Smooth muscle cell (in vitro differentiated cells): ENCODE results near the gene PTPRT. TPM values are rescaled to one million over a fixed set of nuclear protein-coding genes. Genes with fewer than 3 reads are reported as not detected.

Experiments
- DNase-seq: peaks from one replicate; lab custom pipeline; 2025; ENCODE audit not compliant: unreplicated experiment; lab: John Stamatoyannopoulos, UW
- H2AFZ ChIP-seq: fragments of 200-600 bp; sonication (generic); 2 replicates; pipeline ENCODE4 v1.6.0; 2016; ENCODE audit warnings: antibody characterized with exemption, low read depth, mild to moderate bottlenecking
- H3F3A ChIP-seq: fragments of 200-600 bp; sonication (generic); 2 replicates; pipeline ENCODE4 v1.6.0; 2017; ENCODE audit warnings: antibody characterized with exemption, low read depth
- H3K27ac ChIP-seq: fragments of 200-600 bp; sonication (generic); 2 replicates; pipeline ENCODE4 v1.5.1; 2016; ENCODE audit warnings: low read depth, mild to moderate bottlenecking
- H3K27me3 ChIP-seq: fragments of 200-600 bp; sonication (generic); 2 replicates; pipeline ENCODE4 v1.6.1; 2016; ENCODE audit warnings: low read depth, mild to moderate bottlenecking
- H3K36me3 ChIP-seq: fragments of 200-600 bp; sonication (generic); 2 replicates; pipeline ENCODE4 v1.5.1; 2016; ENCODE audit warnings: low read depth
- H3K4me1 ChIP-seq: fragments of 200-600 bp; sonication (generic); 2 replicates; pipeline ENCODE4 v1.5.1; 2016; ENCODE audit warnings: low read depth
- H3K4me2 ChIP-seq: fragments of 200-600 bp; sonication (generic); 2 replicates; pipeline ENCODE4 v1.6.0; 2016; ENCODE audit warnings: mild to moderate bottlenecking
- H3K4me3 ChIP-seq: fragments of 200-600 bp; sonication (generic); 2 replicates; pipeline ENCODE4 v1.5.1; 2016; ENCODE audit warnings: mild to moderate bottlenecking
- H3K79me2 ChIP-seq: fragments of 200-600 bp; sonication (generic); 2 replicates; pipeline ENCODE4 v1.6.0; 2016; ENCODE audit warnings: low read depth, mild to moderate bottlenecking
- H3K9ac ChIP-seq: fragments of 200-600 bp; sonication (generic); 2 replicates; pipeline ENCODE4 v1.6.0; 2016; ENCODE audit warnings: low read depth
- H3K9me3 ChIP-seq: fragments of 200-600 bp; sonication (generic); replicated peaks from 2 replicates; pipeline ENCODE4 v1.5.1; 2016; ENCODE audit warnings: low read depth
- H4K20me1 ChIP-seq: fragments of 200-600 bp; sonication (generic); 2 replicates; pipeline ENCODE4 v1.6.0; 2016; ENCODE audit warnings: low read depth
- WGBS: methylation state at CpG from one replicate; pipeline ENCODE4 v1.1.7; 2016; ENCODE audit warnings: low lambda C conversion rate; 5-methylcytosine and 5-hydroxymethylcytosine counted together
- polyA plus RNA-seq: library from polyadenylated mRNA; unstranded; fragments of >200 nt; fragmentation: Nextera tagmentation; extraction: Ambion mirVana; gene quantifications from 2 replicates; pipeline ENCODE4 v1.2.1, GENCODE V29; 2016
- total RNA-seq: library from RNA; depleted of rRNA; stranded (reverse); fragments of >200 nt; gene quantifications from 2 replicates; pipeline ENCODE4 v1.2.3, GENCODE V29; 2014
- TF ChIP-seq, protein P1 (sequence below): fragments of 200-600 bp; sonication (generic); IDR thresholded peaks from 2 replicates; pipeline ENCODE4 v1.5.1; 2017; ENCODE audit warnings: borderline replicate concordance, mild to moderate bottlenecking, antibody characterized with exemption; ENCODE audit not compliant: insufficient read depth, poor library complexity, severe bottlenecking

The PTPRT gene
- total and polyA plus RNA-seq, 2 experiments from 2014 or later = 0.99 to 2.1 TPM

DNA sequence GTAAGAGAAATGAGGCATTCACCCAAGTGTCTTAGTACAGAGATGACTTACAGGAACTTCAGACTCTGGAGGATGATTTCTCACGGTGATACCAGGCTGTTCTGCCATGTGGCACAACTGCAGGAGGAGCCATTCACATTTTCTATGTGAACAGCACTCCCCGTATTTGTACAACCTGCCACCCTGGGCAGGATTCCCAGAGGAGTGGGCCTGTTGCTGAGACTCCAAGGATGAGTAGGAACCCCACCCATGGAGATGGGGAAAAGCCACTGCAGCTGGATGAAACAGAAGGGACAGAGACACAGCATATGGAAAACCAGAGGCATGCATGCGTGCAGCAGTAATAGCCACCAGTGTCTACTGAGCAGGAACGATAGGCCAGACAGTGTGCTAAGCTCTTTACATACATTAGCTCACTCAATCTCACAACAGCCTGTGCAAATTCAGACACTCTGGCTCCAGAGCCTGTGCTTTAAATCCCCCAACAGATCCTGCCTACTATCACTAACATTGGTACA lies 48.0 kb upstream of the PTPRT start:
- H3K27me3 ChIP-seq = peaks cover 8% of the 10 kb centered on the region
- no peak overlapping the region for H3K4me3 ChIP-seq
- no peaks in the 10 kb centered on the region for H3K9me3 ChIP-seq
- H4K20me1 ChIP-seq = no peaks in the 10 kb centered on the region
- no peak overlapping the region for H2AFZ ChIP-seq
- no peak overlapping the region for H3K4me2 ChIP-seq
- DNase-seq = no peak
- no peaks in the 10 kb centered on the region for H3K4me1 ChIP-seq
- no peaks in the 10 kb centered on the region for H3K36me3 ChIP-seq
- TF ChIP-seq, protein P1, sequence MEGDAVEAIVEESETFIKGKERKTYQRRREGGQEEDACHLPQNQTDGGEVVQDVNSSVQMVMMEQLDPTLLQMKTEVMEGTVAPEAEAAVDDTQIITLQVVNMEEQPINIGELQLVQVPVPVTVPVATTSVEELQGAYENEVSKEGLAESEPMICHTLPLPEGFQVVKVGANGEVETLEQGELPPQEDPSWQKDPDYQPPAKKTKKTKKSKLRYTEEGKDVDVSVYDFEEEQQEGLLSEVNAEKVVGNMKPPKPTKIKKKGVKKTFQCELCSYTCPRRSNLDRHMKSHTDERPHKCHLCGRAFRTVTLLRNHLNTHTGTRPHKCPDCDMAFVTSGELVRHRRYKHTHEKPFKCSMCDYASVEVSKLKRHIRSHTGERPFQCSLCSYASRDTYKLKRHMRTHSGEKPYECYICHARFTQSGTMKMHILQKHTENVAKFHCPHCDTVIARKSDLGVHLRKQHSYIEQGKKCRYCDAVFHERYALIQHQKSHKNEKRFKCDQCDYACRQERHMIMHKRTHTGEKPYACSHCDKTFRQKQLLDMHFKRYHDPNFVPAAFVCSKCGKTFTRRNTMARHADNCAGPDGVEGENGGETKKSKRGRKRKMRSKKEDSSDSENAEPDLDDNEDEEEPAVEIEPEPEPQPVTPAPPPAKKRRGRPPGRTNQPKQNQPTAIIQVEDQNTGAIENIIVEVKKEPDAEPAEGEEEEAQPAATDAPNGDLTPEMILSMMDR = no peak
- no peak overlapping the region for H3K9ac ChIP-seq
- WGBS = 72% methylated on average over 4 of the region's 4 CpGs
- no peaks in the 10 kb centered on the region for H3F3A ChIP-seq
- no peaks in the 10 kb centered on the region for H3K79me2 ChIP-seq
- H3K27ac ChIP-seq = no peak overlapping the region

DNA sequence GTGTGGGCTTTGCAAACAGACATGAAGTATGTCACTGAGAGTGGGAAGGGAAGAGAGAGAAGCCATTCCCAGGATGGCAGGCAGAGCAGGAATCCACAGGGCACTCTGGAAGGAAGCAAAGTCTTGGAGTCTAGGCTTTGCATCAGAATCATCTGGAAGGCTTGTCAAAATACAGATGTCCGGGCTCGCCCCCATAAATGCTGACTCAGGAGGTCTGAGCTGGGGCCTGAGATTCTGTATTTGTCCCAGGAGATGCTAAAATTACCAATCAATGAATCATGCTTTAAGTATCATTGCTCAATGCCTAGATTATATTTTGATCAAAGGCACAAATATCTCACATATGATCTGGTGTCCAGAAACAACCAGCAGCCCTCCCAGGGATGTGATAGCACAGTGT lies 46.3 kb upstream of the PTPRT start:
- Histone ChIP-seq H3K4me1 (peaks cover 4% of the 10 kb centered on the region), H3K27ac (no peak overlapping the region), H3K36me3 (no peaks in the 10 kb centered on the region), H2AFZ (no peak overlapping the region), H3K9ac (no peak overlapping the region), H3K9me3 (no peaks in the 10 kb centered on the region), H3K79me2 (no peaks in the 10 kb centered on the region), H3K4me3 (no peak overlapping the region), H3F3A (no peaks in the 10 kb centered on the region), H3K27me3 (peaks cover 4% of the 10 kb centered on the region), H3K4me2 (no peak overlapping the region), H4K20me1 (no peaks in the 10 kb centered on the region)
- DNase-seq = no peak
- TF ChIP-seq, protein P1 = no peak
- 78% methylated on average over 2 of the region's 2 CpGs for WGBS

DNA sequence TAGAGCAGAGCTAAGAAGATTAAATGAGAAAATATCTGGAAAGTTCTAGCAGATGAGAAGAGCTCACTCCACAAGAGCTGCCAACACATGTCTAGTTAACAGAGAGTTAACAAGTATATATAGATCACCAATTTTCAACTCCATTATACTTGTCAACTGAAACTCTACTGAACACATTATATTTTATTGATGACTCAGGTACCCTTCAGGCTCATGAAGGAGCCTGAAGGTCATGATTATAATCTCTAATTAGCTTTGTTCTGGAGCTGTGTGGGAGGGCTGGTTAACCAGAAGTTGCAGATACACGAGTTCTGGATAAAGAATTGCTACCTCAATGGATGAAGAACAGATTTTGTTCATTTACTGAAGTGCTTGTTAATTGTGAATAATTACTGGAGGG lies 42.1 kb upstream of the PTPRT start:
- peaks cover 4% of the 10 kb centered on the region for H3K4me1 ChIP-seq
- no peak overlapping the region for H3K27ac ChIP-seq
- TF ChIP-seq, protein P1 = no peak
- no peak overlapping the region for H3K4me2 ChIP-seq
- H3K9ac ChIP-seq = no peak overlapping the region
- H3K9me3 ChIP-seq = no peaks in the 10 kb centered on the region
- H4K20me1 ChIP-seq = no peaks in the 10 kb centered on the region
- H3K27me3 ChIP-seq = peaks cover 5% of the 10 kb centered on the region
- H3K36me3 ChIP-seq = no peaks in the 10 kb centered on the region
- no peaks in the 10 kb centered on the region for H3K79me2 ChIP-seq
- no peak for DNase-seq
- WGBS = 32% methylated on average over 1 of the region's 1 CpG
- H3K4me3 ChIP-seq = no peak overlapping the region
- no peak overlapping the region for H2AFZ ChIP-seq
- no peaks in the 10 kb centered on the region for H3F3A ChIP-seq

DNA sequence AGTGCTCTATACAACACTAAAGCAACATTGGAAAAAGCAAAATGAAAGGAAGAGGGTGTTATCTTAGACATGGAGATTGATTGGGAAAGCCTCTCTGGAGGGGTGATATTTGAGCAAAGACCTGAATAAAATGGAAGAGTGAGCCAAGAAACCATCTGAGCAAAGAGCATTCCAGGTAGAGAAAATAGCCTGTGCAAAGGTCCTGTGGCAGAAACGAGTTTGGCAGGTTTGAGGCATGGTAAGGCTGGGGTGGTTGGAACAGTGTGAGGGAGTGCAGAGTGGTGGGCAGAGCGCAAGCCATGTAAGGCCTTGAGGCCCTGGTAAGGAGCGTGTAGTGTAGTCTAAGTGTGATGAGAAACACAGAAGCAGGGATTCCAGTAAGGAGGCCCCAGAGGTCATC lies 40.0 kb upstream of the PTPRT start:
- TF ChIP-seq, protein P1 = no peak
- Histone ChIP-seq H3K4me2 (no peak overlapping the region), H3K4me3 (no peak overlapping the region), H3K27ac (no peak overlapping the region), H4K20me1 (no peaks in the 10 kb centered on the region), H3K4me1 (peaks cover 4% of the 10 kb centered on the region), H3K9ac (no peak overlapping the region), H3K27me3 (peaks cover 5% of the 10 kb centered on the region), H3K79me2 (no peaks in the 10 kb centered on the region), H2AFZ (no peak overlapping the region), H3F3A (no peaks in the 10 kb centered on the region), H3K9me3 (no peaks in the 10 kb centered on the region), H3K36me3 (no peaks in the 10 kb centered on the region)
- 88% methylated on average over 3 of the region's 3 CpGs for WGBS
- no peak for DNase-seq
